ENCODE data around the gene PIMREG.

Gene PIMREG, protein sequence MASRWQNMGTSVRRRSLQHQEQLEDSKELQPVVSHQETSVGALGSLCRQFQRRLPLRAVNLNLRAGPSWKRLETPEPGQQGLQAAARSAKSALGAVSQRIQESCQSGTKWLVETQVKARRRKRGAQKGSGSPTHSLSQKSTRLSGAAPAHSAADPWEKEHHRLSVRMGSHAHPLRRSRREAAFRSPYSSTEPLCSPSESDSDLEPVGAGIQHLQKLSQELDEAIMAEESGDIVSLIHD

DNA sequence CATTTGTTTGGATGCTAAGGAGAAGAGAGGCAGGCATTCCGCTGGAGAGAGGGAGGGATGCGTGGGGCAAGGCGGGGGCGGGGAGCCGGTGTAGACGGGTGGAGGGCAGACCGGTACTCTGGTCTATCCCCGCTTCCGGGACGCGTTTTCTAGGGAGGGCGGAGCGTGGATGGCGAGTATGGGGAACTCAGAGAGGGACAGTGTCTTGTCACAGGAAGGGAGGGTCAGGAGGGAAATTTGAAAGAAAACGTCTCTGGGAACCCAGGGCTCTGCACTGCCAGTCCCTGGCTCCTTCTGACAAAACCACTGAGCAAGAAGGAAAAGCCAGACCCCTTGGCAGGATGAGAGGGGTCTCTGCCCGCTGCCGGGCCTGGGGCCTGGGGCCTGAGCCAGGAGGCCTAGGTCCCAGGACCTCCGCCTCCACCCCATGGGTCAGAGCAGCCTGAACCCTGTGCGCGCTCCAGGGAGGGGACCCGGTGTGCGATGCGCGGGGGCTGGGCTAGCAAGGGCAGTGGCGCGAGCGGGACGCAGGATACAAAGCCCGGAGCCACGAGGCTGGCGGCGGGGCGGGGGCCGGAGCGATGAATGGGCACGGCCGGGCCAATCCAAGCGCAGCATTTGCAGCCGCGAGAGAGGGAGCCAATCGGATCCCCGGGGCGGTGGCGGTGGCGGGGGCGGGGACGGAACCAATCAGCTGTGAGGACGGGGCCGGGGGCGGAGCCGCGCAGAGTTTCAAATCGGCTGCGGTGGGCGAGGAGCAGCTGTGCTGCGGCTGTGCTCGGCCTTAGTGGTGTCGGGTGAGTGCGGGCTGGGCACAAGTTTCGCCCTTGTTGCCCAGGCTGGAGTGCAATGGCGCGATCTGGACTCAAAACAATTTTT lies at the start of gene PIMREG:
TSS of gene PIMREG (plus strand) at position 764 of the 879 bp plus-strand sequence. CDS start 656 bp downstream, outside the sequence.
- peak; percentile 93 for DNase-seq (ENCODE audit: low spot score)

DNA sequence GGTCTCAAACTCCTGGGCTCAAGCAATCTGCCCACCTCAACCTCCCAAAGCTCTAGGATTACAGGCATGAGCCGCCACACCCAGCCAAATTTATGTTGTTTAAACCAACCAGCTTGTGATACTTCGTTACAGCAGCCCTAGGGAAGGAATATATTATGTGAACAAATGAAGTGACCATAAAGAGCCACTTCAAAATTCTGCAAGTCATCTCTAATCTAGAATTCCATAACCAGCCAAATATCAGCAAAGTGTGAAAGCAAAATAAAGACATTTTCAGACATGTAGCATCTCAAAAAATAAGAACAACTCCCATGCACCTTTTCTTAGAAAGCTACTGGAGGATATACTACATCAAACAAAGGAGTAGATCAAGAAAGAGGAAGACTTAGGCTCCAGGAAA lies 45.3 kb upstream of the PIMREG start:
- no peak for DNase-seq (ENCODE audit: low spot score)

DNA sequence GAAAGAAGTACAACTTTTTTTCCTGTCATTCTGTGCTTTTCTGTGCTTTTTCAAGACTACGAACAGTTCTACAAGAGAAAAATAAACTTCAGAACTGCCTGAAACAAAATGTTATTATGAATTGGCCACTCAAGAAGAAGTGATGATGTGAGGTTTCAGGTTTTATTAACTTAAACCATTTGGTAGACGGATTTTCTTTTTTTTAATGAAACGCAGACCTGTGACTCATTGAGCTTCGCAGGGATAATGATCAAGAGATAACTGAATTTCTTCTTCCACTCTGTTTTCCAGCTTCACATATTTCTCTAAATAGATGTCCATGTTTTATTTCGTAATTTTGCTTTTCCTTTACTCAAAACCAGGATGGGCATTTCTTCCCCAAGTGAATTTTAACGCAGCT lies 42.0 kb upstream of the PIMREG start:
- no peak for DNase-seq (ENCODE audit: low spot score)

DNA sequence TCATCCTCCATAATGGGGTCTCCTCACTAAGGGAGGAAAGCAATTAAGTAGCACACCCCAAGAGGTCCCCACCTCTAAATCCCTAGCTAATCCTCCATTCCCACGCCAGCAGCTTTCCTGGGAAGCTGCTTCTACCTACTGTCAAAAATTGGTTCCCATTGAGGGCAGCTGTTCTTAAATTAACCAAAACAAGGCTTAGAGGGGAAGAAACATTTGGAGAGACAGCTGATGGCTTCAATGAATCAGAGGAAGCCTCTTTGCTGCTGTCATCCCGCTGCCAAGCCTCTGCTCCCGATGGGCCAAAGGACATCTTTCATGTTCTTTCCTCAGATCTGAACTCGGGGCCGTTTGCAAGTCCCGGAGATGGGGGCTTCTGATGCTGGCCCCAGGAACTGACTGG lies 36.0 kb upstream of the PIMREG start:
- no peak for DNase-seq (ENCODE audit: low spot score)

DNA sequence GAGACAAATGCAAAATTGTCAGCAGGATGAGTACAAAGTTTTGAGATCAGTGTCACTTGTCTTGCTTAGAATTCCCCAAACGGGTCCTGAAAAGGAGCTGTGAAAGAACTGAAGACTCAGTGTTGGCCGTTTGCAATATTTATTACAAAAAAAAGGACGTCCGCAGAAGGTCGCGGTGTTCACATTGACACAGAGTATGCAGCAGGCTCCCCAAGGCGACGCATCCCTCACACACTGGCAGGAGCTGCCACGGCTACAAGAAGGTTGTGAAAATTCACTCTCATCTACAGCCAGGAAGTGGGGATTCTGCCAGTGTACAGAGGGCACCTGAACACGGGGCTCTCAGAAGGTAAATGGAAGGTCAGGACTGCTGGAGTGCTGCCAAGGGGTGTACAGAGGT lies 35.5 kb upstream of the PIMREG start:
- DNase-seq (ENCODE audit: low spot score), result no peak

DNA sequence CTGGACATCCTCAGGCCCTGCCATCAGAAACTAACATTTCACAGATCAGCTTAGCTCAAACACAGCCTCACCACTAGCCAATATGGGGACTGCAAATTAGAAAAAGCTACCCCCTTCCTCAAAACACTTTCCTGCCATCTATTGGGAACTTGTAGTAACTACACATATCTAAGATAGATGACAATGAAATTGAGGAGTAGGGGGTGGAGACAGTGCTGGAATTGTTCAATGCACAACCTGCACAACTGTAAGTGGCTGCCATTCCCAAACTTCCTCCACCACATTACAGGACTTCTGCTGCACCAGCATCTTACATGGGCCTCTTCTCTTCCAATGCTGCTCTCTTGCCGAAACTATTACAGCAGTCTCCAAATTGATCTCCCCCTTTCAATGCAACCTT lies 31.2 kb upstream of the PIMREG start:
- peak; percentile 66 for DNase-seq (ENCODE audit: low spot score)

DNA sequence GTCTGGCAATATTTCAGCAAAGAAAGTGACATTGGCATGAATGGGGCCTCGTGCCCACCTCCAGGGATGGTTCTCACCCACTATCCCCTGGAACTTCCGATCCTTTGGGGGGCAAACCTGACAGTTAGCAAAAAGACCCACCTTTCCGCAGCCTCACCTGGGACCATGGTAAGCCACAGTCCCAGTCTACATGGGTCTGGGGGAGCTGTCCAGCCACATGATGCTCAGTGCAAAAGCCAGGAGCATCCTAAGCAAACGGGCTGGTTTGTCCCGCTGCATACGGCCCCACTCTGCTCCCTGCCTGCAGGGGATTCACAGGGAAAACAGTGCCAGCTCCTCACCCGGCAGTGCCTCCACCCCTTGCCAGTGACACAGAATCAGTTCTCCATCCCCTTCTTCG lies 28.6 kb upstream of the PIMREG start:
- no peak for DNase-seq (ENCODE audit: low spot score)

DNA sequence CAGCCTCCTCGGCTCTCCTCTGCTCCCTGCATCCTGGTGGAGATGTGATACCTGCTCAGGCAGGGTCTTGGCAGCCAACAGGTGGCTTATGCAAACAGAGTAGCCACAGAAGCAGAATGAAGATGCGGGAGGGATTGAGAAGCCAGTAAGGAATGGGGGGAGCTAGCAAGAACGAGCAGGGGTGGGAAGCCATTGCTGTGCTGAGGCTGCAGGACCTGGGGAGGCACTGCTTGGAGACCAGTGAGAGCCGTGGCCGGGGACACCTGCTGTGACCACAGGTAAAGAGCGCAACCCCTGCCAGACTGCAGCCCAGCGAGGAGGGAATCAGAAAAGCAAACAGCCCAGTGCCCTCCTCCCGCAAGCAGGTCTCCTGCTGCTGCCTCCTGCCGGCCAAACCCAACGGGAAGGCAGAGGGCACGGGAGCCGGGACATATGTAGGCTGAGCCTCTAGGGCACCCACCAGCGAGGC lies 24.0 kb upstream of the PIMREG start:
- no peak for DNase-seq (ENCODE audit: low spot score)

DNA sequence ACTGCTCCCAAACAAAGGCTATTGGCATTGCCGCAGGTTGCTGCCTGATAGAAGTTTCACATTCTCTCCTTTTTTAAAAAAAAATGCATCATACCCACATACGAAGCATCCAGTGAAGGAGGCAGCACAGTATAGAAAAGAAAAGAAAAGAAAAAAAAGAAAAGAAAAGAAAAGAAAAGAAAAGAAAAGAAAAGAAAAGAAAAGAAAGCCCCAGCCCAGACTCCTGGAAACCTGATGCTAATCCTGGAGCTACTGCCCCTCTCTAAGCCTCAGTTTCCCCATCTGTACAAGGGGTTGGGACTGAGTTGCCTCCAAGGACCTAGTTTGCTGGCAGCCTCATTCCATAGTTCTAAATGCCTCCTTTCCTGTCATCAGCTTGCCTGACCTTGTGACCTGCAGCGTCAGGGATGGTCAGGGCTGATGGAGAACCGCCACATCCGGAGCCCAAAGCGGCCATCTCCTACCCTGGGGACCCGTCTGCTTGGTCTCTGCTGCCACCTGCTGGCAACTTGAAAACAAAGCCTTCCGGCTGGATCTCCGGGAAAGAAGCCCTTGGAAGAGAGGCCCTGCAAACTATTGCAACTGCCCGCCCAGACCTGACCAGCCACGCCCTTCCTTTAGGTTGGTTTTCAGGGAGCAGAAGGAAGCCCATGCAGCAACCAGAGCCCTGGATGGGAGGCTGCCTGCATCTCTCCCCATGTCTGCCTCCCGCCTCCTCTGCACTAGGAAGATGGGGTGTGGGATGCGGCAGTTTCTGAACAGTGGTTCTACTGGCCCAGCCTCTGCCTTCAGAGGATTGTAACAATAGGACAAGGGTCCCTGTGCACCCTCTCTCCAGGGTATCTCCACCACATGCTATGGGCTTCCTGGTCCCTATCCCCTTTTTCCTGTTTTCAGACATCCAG lies 22.3 kb upstream of the PIMREG start:
- DNase-seq (ENCODE audit: low spot score), result peak; percentile 77

DNA sequence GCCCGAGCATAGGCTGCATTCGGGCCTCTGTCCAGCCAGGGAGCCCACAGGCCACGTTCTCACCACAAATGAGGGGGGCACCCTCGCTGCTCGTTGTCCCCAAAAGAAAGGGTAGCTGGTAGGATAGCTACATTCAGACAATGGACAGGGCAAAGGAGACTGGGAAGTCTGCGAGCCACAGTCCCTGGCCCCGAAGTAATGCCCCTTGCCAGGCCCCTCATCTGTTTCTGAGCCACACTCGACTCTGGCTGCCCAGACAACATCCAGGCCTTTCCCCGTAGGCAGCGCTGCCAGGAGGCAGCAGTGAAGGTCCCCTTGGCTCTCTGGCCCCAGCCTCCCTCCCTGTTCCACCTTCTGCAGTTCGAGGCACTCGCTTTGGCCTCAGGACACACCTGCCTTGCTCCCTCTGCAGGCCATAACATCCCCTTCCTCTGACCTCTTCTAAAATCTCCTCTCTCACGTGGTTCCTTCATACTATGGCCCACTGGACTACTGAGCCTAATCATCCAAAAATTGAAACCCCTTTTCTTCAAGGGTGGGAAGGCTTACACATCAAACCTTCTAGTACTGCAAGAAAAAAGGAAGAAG lies 21.5 kb upstream of the PIMREG start:
- no peak for DNase-seq (ENCODE audit: low spot score)

DNA sequence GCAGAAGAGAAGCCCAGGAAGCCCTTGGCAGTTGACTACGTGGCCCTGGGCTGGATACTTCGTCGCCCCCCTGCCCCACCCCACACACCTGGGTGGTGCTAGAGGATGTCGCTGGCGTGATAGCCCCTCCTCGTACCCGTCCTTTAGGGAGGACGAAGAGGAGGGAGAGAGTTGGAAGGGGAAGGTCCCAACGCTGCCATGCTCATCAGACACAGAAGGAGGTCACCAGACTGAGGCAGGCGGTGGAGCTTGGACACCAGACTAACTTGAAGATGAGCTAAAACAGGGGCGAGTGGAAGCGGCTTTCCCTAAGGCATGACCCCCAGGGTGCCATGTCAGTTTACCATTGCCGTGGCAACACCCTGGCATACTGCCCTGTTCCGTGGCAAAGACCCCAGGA lies 20.3 kb upstream of the PIMREG start:
- no peak for DNase-seq (ENCODE audit: low spot score)

DNA sequence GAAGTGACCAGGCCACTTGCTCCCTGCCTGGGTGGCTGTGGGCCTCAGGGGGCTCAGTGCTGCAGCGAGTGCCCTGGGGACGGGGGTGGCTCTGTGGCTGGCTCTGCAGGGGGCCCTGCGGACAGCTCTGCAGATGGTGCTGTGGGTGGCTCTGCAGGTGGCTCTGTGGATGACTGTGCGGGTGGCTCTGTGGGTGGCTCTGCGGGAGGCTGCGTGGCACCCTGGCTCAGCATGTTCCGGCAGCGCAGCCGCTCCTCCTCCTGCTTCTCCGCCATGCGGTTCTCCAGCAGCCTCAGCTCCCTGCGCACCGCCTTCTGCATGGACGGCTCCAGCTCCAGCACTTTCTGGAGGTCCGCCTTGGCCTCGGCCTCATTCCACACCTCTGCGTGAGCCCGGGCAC lies 18.8 kb upstream of the PIMREG start:
- DNase-seq (ENCODE audit: low spot score), result no peak

DNA sequence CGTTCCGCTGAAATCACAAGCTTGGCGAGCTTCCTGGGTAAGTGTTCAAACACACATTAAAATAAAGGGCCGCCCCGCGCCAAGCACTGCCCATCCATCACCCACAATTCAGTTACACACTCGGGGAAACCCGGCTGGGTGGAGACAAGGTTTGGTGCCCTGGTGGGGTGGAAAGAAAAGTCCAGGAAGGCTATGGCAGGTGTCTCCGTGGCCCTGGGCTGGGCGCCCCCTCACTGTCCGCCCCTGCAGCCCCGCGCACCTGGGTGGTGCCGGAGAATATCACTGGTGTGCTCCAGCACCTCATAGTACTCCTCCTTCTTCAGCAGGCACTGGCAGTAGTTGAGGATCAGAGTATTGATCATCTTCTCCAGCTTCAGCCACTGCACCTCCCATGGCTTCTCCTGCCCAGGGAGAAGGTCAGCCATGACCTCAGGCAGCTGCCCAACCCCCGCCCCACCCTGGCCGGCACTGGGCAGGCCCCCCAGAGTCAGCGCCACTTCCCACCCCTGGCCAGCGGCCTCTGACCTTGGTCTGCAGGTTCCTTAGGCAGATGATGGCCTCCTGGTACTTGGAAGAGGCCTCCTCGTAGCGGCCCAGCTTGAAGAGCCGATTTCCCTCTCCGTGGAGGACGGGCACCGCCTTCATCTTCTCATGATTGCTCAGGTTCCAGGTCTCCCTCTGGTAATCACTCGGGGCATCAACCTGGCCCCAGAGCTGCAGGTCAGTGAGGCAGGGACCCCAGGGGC lies 17.7 kb upstream of the PIMREG start:
- DNase-seq (ENCODE audit: low spot score), result no peak

DNA sequence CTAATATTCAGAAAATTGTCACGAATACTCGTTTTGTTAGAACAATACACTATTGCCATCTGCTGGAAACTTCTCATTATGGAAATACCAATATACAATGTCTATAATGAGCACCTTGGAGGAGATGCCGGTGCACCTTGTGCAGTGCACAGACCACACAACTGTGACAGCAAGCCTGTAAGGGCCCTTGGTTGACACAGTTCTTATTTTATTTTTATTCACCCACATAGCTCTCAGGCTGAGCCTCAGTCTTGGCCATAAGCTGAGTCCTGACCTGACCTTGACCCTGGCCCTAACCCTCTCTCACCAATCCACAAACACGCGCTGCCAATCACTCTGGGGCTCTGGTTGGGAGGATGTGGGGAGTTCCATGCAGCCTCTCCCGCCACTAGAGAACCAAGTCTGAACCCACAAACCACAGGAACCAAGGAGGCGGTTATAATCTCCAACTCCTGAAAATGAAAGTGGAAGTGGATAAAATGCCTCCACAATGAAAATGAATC lies 16.9 kb upstream of the PIMREG start:
- no peak for DNase-seq (ENCODE audit: low spot score)

DNA sequence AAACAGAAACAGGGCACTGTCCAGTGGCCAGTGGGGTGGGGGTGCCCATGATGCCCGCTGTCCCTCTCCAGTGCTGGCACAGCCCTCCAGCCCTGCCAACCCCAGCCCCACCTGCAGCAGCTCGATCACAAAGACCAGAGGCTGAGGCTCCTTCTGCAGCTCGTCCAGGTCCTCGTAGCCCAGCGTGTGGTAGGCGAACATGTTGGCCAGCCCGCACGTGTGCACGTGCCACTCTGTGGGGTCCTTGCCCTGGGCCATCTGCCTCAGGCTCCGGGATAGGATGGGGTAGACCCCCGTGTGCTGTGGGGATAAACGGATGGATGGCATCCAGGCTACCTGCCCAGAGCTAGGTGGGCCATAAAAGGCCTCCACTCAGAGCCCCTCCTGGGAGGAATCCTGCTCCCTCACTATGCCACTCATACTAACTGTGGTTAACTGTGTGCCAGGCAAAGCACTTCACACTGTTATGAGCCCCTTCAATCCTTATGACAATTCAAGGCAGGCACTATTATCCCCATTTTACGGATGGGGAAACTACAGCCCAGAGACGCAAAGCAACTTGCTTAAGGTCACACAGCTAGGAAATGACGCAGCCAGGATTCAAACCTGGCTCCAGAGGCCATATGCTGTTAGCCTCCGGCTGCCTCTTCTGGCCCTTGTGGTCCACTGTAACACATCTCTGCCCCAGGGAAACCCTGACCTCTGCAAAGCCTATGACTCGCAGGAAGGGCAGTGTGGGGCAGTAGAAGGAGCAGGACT lies 15.9 kb upstream of the PIMREG start:
- DNase-seq (ENCODE audit: low spot score), result no peak

DNA sequence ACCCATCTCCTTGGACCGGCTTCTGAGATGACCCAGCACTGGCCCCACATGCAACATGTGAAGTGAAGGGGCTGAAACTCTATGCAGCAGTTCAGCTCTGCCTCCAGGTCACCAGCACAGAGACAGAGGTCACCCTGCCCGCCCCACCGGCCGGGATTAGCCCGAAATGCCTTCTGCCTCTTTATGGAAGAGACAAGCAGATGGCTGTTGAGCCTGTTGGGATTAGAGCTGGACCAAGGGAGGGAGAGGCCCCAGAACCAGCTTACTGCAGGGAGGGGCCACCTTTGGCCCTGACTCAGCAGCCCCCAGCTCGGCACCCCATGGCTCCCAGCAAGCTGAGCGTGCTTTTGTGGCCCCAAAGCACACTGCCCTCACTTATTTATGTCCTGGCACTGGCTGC lies 15.0 kb upstream of the PIMREG start:
- DNase-seq (ENCODE audit: low spot score), result no peak

DNA sequence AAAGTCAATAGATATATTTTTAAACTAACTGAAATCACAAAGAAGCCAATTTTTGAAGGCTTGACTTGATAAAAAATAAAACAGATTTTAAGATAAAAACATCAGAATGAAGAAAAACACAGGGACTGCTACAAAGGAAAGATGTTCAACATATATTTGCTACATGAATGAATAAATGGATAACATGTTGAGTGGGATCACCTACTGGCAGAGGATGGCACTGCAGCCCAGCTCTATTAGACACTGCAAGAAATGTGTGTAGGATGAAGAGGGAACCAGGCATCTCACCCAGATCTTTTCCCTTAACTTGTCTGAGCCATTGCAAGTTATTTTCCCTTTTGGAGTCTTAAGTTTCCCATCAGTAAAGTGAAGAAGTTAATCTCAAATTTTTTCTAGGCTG lies 13.5 kb upstream of the PIMREG start:
- no peak for DNase-seq (ENCODE audit: low spot score)

DNA sequence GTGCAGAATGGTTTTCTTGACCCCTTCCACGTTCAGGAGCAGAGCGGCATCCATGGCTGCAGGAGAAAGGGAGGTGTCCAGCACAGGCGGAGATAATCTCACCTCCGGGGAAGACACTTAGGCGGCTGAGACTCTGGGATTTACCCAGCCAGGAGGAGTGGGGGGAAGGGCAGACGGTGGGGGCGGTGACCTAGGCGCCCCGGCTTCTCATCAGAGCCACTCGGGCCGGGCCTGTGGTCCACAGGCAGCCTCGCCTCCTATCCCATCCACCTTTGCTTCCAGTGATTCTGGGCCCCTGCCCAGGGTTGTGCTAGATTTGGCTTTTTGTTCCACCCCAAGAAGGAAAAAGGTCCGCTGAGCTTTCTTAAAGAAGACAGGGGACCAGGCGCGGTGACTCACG lies 9.2 kb upstream of the PIMREG start, which contains the start of gene AIPL1:
TSS of gene AIPL1 (minus strand) at position 71 of the 400 bp plus-strand sequence. CDS start at position 54, 17 bp downstream.
- no peak for DNase-seq (ENCODE audit: low spot score)

DNA sequence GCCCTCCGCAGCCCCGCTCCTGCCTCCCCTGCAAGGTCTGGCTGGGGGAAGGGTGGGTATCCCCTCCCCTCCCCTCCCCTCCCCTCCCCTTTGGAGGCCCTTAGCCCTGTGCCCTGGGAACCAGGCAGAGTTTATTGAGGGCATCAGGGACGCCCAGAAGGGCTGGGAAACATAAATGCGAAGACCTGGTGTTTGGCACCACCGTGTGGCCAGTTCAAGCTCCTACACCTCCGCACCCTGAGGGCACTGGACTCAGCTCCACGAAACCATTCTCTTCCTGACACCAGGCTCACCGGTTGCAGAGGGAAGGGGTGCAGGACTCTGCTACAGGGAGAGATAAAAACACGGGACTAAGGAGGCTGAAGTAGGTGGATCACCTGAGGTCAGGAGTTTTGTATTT lies 8.3 kb upstream of the PIMREG start:
- DNase-seq (ENCODE audit: low spot score), result peak; percentile 62

DNA sequence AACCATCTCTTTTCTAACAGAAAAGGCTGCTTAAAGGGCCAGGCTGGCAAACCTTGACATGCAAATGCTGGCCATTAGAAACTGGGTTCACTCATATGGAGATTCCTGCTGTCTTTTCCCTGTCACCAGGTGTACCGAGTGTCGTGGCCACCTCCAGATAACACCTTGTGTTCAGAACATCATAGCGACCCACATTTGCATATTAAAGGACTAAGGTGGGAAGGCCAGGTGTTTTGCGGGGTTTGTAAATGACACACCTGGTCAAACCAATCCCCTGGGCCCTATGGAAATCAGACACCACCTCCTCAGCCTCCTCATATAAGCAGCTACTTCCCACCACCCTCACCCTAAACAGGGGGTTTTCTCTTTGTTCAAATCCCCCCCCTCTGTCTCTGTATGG lies 6.8 kb upstream of the PIMREG start:
- DNase-seq (ENCODE audit: low spot score), result peak; percentile 25

Measured in SW480 (cell line).